ENCODE results near the gene SC5D.

SC5D gene

GRCh38 chr11:121328967-121329679, 36.6 kb downstream of the SC5D start:
- DNase-seq (ENCODE audit: low read depth, low spot score), result no peak

- no peak for DNase-seq (ENCODE audit: low read depth, low spot score)
Observed at GRCh38 chr11:121329781-121330395, 37.3 kb downstream of the SC5D start.

- no peak for DNase-seq (ENCODE audit: low read depth, low spot score)
Observed at GRCh38 chr11:121330614-121331435, 38.3 kb downstream of the SC5D start.

- no peak for DNase-seq (ENCODE audit: low read depth, low spot score)
Observed at GRCh38 chr11:121334973-121335710, 42.6 kb downstream of the SC5D start.

- no peak for DNase-seq (ENCODE audit: low read depth, low spot score)
Observed at GRCh38 chr11:121336279-121336937, 43.8 kb downstream of the SC5D start.

GRCh38 chr11:121337078-121337477, 44.5 kb downstream of the SC5D start:
- no peak for DNase-seq (ENCODE audit: low read depth, low spot score)

- DNase-seq (ENCODE audit: low read depth, low spot score), result no peak
Observed at GRCh38 chr11:121337740-121338272, 45.2 kb downstream of the SC5D start.

GRCh38 chr11:121338536-121338935, 46.0 kb downstream of the SC5D start:
- DNase-seq (ENCODE audit: low read depth, low spot score), result no peak

- no peak for DNase-seq (ENCODE audit: low read depth, low spot score)
Observed at GRCh38 chr11:121340032-121340580, 47.5 kb downstream of the SC5D start.

GRCh38 chr11:121341609-121342008, 49.0 kb downstream of the SC5D start:
- DNase-seq (ENCODE audit: low read depth, low spot score), result no peak

- DNase-seq (ENCODE audit: low read depth, low spot score), result no peak
Observed at GRCh38 chr11:121344824-121345223, 52.3 kb downstream of the SC5D start.

GRCh38 chr11:121347094-121347493, 54.5 kb downstream of the SC5D start:
- DNase-seq (ENCODE audit: low read depth, low spot score), result no peak

- no peak for DNase-seq (ENCODE audit: low read depth, low spot score)
Observed at GRCh38 chr11:121347813-121348212, 55.2 kb downstream of the SC5D start.

GRCh38 chr11:121348220-121348875, 55.8 kb downstream of the SC5D start:
- DNase-seq (ENCODE audit: low read depth, low spot score), result no peak

- no peak for DNase-seq (ENCODE audit: low read depth, low spot score)
Observed at GRCh38 chr11:121349790-121350189, 57.2 kb downstream of the SC5D start.

- DNase-seq (ENCODE audit: low read depth, low spot score), result no peak
Observed at GRCh38 chr11:121350314-121351082, 57.9 kb downstream of the SC5D start.

GRCh38 chr11:121351083-121351630, 58.6 kb downstream of the SC5D start:
- no peak for DNase-seq (ENCODE audit: low read depth, low spot score)

- DNase-seq (ENCODE audit: low read depth, low spot score), result no peak
Observed at GRCh38 chr11:121352251-121352891, 59.8 kb downstream of the SC5D start.

GRCh38 chr11:121354192-121354591, 61.6 kb downstream of the SC5D start:
- DNase-seq (ENCODE audit: low read depth, low spot score), result no peak
